Panc1 (cell line): ENCODE data around the gene SGCE. TPM values are rescaled to one million over a fixed set of nuclear protein-coding genes. Genes with fewer than 3 reads are reported as not detected.

Experiments used
- ATAC-seq: fragments of 200-7000 bp; cut with Tn5 transposase; 2 replicates; pipeline ENCODE4 v1.9.1; 2020; ENCODE audit warnings: mild to moderate bottlenecking, moderate library complexity
- BruUV-seq: library from RNA; stranded (reverse); fragments of 400-500 nt; replicated peaks from 2 replicates; lab custom pipeline; 2021; lab: Mats Ljungman, UMichigan
- CTCF ChIA-PET: fragments of 300-600 bp; sonication (Branson Sonifier 250); formaldehyde crosslinking; loops from one replicate; lab custom pipeline; 2022; ENCODE audit warnings: antibody characterized with exemption; lab: Charles Lee
- POLR2A ChIA-PET: fragments of 300-600 bp; sonication (Branson Sonifier 250); formaldehyde crosslinking; loops from one replicate; lab custom pipeline; 2022; ENCODE audit warnings: antibody characterized with exemption; lab: Charles Lee
- DNase-seq: peaks from one replicate; pipeline ENCODE4 v3.0.0-alpha.2; 2010; ENCODE audit warnings: low read depth, low spot score
- H3K27ac ChIP-seq: 2 replicates; pipeline ENCODE4 v1.5.1; 2011; ENCODE audit warnings: mild to moderate bottlenecking, low read length, inconsistent platforms
- H3K27me3 ChIP-seq: fragments of 200-500 bp; sonication (Bioruptor generic); 2 replicates; pipeline ENCODE4 v1.6.0; 2014; ENCODE audit warnings: low read length, inconsistent platforms; ENCODE audit not compliant: control insufficient read depth, insufficient read depth
- H3K36me3 ChIP-seq: fragments of 200-500 bp; sonication (Bioruptor generic); 2 replicates; pipeline ENCODE4 v1.5.1; 2014; ENCODE audit warnings: inconsistent platforms, mild to moderate bottlenecking, low read length, moderate library complexity; ENCODE audit not compliant: control insufficient read depth, insufficient read depth
- H3K4me1 ChIP-seq: 2 replicates; pipeline ENCODE4 v1.5.1; 2011; ENCODE audit warnings: inconsistent platforms, mild to moderate bottlenecking, low read length, moderate library complexity; ENCODE audit not compliant: control insufficient read depth, insufficient read depth
- H3K4me3 ChIP-seq, 2 experiments: 2 replicates each; pipeline ENCODE4 v1.5.1; 2011 to 2012; ENCODE audit warnings: low read depth in 2 of 2, low read length in 2 of 2, mild to moderate bottlenecking in 2 of 2, inconsistent platforms in 1 of 2, moderate library complexity in 1 of 2
- H3K9me3 ChIP-seq: fragments of 200-500 bp; sonication (Bioruptor generic); 2 replicates; pipeline ENCODE4 v1.5.1; 2014; ENCODE audit warnings: low read depth, mild to moderate bottlenecking, inconsistent platforms, low read length, moderate library complexity; ENCODE audit not compliant: control insufficient read depth, insufficient read depth
- POLR2AphosphoS5 ChIP-seq: IDR thresholded peaks from 2 replicates; pipeline ENCODE4 v1.6.1; 2012; ENCODE audit warnings: mild to moderate bottlenecking, low read depth, low read length, moderate library complexity
- SIN3A ChIP-seq: IDR thresholded peaks from 2 replicates; pipeline ENCODE4 v1.6.1; 2012; ENCODE audit warnings: low read depth, mild to moderate bottlenecking, low read length, moderate library complexity, borderline replicate concordance; ENCODE audit not compliant: insufficient read depth
- TCF7L2 ChIP-seq: IDR thresholded peaks from 2 replicates; pipeline ENCODE4 v1.6.1; 2011; ENCODE audit warnings: mild to moderate bottlenecking, low read depth, low read length, inconsistent platforms
- in situ Hi-C: cut with HindIII; loops from 2 replicates; pipeline ENCODE4 v1.10.0; 2016; ENCODE audit warnings: low sequenced_read_pairs, low pct_unique_long_range_greater_than_20kb
- intact Hi-C: fragments of 100-400 bp; cut with micrococcal nuclease; formaldehyde crosslinking; loops from one replicate; pipeline ENCODE4 v1.10.0; 2022; ENCODE audit not compliant: unreplicated experiment
- total RNA-seq: library from RNA; stranded (reverse); gene quantifications from one replicate; pipeline ENCODE4 v1.2.1, GENCODE V29; 2021; ENCODE audit not compliant: unreplicated experiment
- TF ChIP-seq, protein P1 (sequence below), 2 experiments: IDR thresholded peaks; 2 replicates each; pipeline ENCODE4 v1.6.1; 2011 to 2012; ENCODE audit warnings: low read depth in 2 of 2, control low read depth in 1 of 2, low read length in 1 of 2, mild to moderate bottlenecking in 1 of 2, moderate library complexity in 1 of 2; ENCODE audit not compliant: insufficient read depth in 1 of 2
- TF ChIP-seq, protein P2 (sequence below): fragments of 450-650 bp; IDR thresholded peaks from 2 replicates; pipeline ENCODE4 v1.5.1; 2017; ENCODE audit warnings: mild to moderate bottlenecking

Gene SGCE
- total RNA-seq, 1 experiment from 2014 or later: 32.0 TPM

- no peak for ATAC-seq
- Histone ChIP-seq H3K9me3 (no peaks in the 10 kb centered on the region), H3K4me3 (no peak overlapping the region), H3K27ac (peak overlapping the region; percentile 12; the same call in 1 of the 2 replicates), H3K36me3 (no peaks in the 10 kb centered on the region), H3K4me1 (no peaks in the 10 kb centered on the region), H3K27me3 (no peaks in the 10 kb centered on the region)
- no TSS peak for BruUV-seq
- in situ Hi-C loops (no loop called here), intact Hi-C loops (no loop called here)
- TF ChIP-seq TCF7L2 (no peak), SIN3A (no peak), POLR2AphosphoS5 (no peak)
- DNase-seq: no peak
- ChIA-PET POLR2A (no interaction called here), CTCF (no interaction called here)
These were observed 71.8 kb downstream of the SGCE start for GRCh38 chr7:94584113-94584512.

DNA sequence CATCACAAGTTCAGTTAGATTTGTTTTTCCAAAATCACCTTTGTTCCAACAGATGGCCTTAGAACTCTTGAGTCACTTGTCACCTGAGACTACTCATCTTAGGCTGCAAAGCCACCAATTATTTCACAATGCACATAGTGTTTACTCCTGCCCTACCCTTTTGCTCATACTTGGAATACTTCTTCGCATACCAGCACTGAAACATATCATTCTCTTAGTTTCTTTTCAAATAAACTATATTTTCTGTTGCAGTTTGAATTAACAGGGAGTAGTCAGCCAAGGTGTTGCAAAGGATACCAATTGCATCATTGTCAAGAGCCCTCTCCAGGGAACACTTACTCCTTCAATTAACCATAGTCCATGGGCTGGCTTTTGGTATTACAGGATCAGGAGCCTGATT lies 75.3 kb downstream of the SGCE start:
- TF ChIP-seq TCF7L2: no peak
- TF ChIP-seq, protein P1, sequence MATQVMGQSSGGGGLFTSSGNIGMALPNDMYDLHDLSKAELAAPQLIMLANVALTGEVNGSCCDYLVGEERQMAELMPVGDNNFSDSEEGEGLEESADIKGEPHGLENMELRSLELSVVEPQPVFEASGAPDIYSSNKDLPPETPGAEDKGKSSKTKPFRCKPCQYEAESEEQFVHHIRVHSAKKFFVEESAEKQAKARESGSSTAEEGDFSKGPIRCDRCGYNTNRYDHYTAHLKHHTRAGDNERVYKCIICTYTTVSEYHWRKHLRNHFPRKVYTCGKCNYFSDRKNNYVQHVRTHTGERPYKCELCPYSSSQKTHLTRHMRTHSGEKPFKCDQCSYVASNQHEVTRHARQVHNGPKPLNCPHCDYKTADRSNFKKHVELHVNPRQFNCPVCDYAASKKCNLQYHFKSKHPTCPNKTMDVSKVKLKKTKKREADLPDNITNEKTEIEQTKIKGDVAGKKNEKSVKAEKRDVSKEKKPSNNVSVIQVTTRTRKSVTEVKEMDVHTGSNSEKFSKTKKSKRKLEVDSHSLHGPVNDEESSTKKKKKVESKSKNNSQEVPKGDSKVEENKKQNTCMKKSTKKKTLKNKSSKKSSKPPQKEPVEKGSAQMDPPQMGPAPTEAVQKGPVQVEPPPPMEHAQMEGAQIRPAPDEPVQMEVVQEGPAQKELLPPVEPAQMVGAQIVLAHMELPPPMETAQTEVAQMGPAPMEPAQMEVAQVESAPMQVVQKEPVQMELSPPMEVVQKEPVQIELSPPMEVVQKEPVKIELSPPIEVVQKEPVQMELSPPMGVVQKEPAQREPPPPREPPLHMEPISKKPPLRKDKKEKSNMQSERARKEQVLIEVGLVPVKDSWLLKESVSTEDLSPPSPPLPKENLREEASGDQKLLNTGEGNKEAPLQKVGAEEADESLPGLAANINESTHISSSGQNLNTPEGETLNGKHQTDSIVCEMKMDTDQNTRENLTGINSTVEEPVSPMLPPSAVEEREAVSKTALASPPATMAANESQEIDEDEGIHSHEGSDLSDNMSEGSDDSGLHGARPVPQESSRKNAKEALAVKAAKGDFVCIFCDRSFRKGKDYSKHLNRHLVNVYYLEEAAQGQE (IDR thresholded peaks at IDR 0.05; ENCODE audit: insufficient read depth in 1 of 2, low read depth in 2 of 2, low read length in 1 of 2): no peak
- TF ChIP-seq SIN3A: no peak
- TF ChIP-seq POLR2AphosphoS5: no peak
- TF ChIP-seq, protein P2, sequence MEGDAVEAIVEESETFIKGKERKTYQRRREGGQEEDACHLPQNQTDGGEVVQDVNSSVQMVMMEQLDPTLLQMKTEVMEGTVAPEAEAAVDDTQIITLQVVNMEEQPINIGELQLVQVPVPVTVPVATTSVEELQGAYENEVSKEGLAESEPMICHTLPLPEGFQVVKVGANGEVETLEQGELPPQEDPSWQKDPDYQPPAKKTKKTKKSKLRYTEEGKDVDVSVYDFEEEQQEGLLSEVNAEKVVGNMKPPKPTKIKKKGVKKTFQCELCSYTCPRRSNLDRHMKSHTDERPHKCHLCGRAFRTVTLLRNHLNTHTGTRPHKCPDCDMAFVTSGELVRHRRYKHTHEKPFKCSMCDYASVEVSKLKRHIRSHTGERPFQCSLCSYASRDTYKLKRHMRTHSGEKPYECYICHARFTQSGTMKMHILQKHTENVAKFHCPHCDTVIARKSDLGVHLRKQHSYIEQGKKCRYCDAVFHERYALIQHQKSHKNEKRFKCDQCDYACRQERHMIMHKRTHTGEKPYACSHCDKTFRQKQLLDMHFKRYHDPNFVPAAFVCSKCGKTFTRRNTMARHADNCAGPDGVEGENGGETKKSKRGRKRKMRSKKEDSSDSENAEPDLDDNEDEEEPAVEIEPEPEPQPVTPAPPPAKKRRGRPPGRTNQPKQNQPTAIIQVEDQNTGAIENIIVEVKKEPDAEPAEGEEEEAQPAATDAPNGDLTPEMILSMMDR: no peak
- in situ Hi-C loops: no loop called here
- Histone ChIP-seq H3K9me3 (no peaks in the 10 kb centered on the region), H3K27me3 (no peaks in the 10 kb centered on the region), H3K27ac (no peak overlapping the region), H3K36me3 (no peaks in the 10 kb centered on the region), H3K4me3 (no peak overlapping the region), H3K4me1 (no peaks in the 10 kb centered on the region)
- BruUV-seq: no TSS peak
- DNase-seq: no peak
- ChIA-PET CTCF (no interaction called here), POLR2A (no interaction called here)
- intact Hi-C loops: no loop called here
- no peak for ATAC-seq

- Histone ChIP-seq H3K27ac (no peak overlapping the region), H3K27me3 (no peaks in the 10 kb centered on the region), H3K36me3 (no peaks in the 10 kb centered on the region), H3K4me1 (no peaks in the 10 kb centered on the region), H3K9me3 (no peaks in the 10 kb centered on the region), H3K4me3 (no peak overlapping the region)
- TF ChIP-seq, protein P1 (IDR thresholded peaks at IDR 0.05; ENCODE audit: insufficient read depth in 1 of 2, low read depth in 2 of 2, low read length in 1 of 2): no peak
- TF ChIP-seq TCF7L2: no peak
- TF ChIP-seq, protein P2: no peak
- intact Hi-C loops (no loop called here), in situ Hi-C loops (no loop called here)
- ChIA-PET CTCF (no interaction called here), POLR2A (no interaction called here)
- ATAC-seq (no peak), DNase-seq (no peak)
- no TSS peak for BruUV-seq
These were observed 76.5 kb downstream of the SGCE start for GRCh38 chr7:94579470-94579869.
